Mesenchymal stem cell (in vitro differentiated cells and primary cell): ENCODE data around the gene RNF157.
A peak's percentile ranks its signal among the peaks of the same experiment; 100 is the strongest.
"Not testable (repeated sequence)": the region's sequence is repeated elsewhere in the genome, so short reads cannot be mapped to it uniquely, and the experiment has no call there.

ENCODE experiments used
- DNase-seq: peaks from one replicate; pipeline ENCODE4 v3.0.0-alpha.2; 2013
- H2AFZ ChIP-seq: one replicate; pipeline ENCODE4 v1.6.1; 2013; ENCODE audit warnings: low read depth, mild to moderate bottlenecking, control low read depth, inconsistent platforms, low read length, moderate library complexity
- H2AK5ac ChIP-seq: 2 replicates; pipeline ENCODE4 v1.6.1; 2013; ENCODE audit warnings: low read length, moderate library complexity, mild to moderate bottlenecking, inconsistent platforms; ENCODE audit not compliant: severe bottlenecking
- H2BK120ac ChIP-seq: one replicate; pipeline ENCODE4 v1.6.1; 2013; ENCODE audit warnings: low read depth, mild to moderate bottlenecking, inconsistent platforms, low read length, moderate library complexity
- H2BK12ac ChIP-seq, 2 experiments: one replicate each; pipeline ENCODE4 v1.6.1; 2013; ENCODE audit warnings: inconsistent platforms in 2 of 2, low read length in 2 of 2, mild to moderate bottlenecking in 2 of 2, moderate library complexity in 2 of 2, control low read depth in 1 of 2
- H2BK15ac ChIP-seq: one replicate; pipeline ENCODE4 v1.6.1; 2013; ENCODE audit warnings: mild to moderate bottlenecking, low read depth, inconsistent platforms; ENCODE audit not compliant: poor library complexity, severe bottlenecking
- H2BK5ac ChIP-seq: 2 replicates; pipeline ENCODE4 v1.6.1; 2013; ENCODE audit warnings: low read depth, mild to moderate bottlenecking, low read length, control low read depth, inconsistent platforms; ENCODE audit not compliant: poor library complexity, severe bottlenecking
- H3K14ac ChIP-seq, 2 experiments: one replicate each; pipeline ENCODE4 v1.6.1; 2013; ENCODE audit warnings: inconsistent platforms in 2 of 2, low read length in 2 of 2, control low read depth in 1 of 2, mild to moderate bottlenecking in 1 of 2, moderate library complexity in 1 of 2
- H3K18ac ChIP-seq, 2 experiments: one replicate each; pipeline ENCODE4 v1.6.1; 2013; ENCODE audit warnings: inconsistent platforms in 2 of 2, low read length in 2 of 2, control low read depth in 1 of 2, low read depth in 1 of 2, mild to moderate bottlenecking in 1 of 2
- H3K23ac ChIP-seq, 2 experiments: one replicate each; pipeline ENCODE4 v1.6.1; 2013; ENCODE audit warnings: inconsistent platforms in 2 of 2, low read length in 2 of 2, mild to moderate bottlenecking in 2 of 2, moderate library complexity in 2 of 2, control low read depth in 1 of 2
- H3K27ac ChIP-seq: 2 replicates; pipeline ENCODE4 v1.5.1; 2013; ENCODE audit warnings: mild to moderate bottlenecking, moderate library complexity, low read length, control low read depth, inconsistent platforms; ENCODE audit not compliant: poor library complexity, severe bottlenecking
- H3K27me3 ChIP-seq, 2 experiments: 2 replicates each; pipeline versions ENCODE4 v1.6.1 to v1.7.0; 2013; ENCODE audit warnings: low read length in 2 of 2, mild to moderate bottlenecking in 2 of 2, moderate library complexity in 2 of 2, control low read depth in 1 of 2, inconsistent platforms in 1 of 2; ENCODE audit not compliant: control insufficient read depth in 1 of 2, insufficient read depth in 1 of 2
- H3K36me3 ChIP-seq, 2 experiments: 2 replicates each; pipeline versions ENCODE4 v1.6.1 to v1.7.0; 2013; ENCODE audit warnings: low read length in 2 of 2, control low read depth in 1 of 2, inconsistent platforms in 1 of 2, low read depth in 1 of 2, mild to moderate bottlenecking in 1 of 2; ENCODE audit not compliant: insufficient read depth in 2 of 2, control insufficient read depth in 1 of 2
- H3K4ac ChIP-seq, 2 experiments: one replicate each; pipeline ENCODE4 v1.6.1; 2013; ENCODE audit warnings: inconsistent platforms in 2 of 2, low read length in 2 of 2, mild to moderate bottlenecking in 2 of 2, moderate library complexity in 2 of 2, control low read depth in 1 of 2, low read depth in 1 of 2
- H3K4me1 ChIP-seq: 2 replicates; pipeline ENCODE4 v1.6.1; 2013; ENCODE audit warnings: low read depth, low read length, control low read depth; ENCODE audit not compliant: control insufficient read depth, insufficient read depth
- H3K4me2 ChIP-seq: 2 replicates; pipeline ENCODE4 v1.6.1; 2013; ENCODE audit warnings: low read length, mild to moderate bottlenecking, inconsistent platforms; ENCODE audit not compliant: poor library complexity, severe bottlenecking
- H3K4me3 ChIP-seq, 2 experiments: 2 replicates each; pipeline versions ENCODE4 v1.5.1 to v1.7.0; 2013; ENCODE audit warnings: low read length in 2 of 2, mild to moderate bottlenecking in 2 of 2, control low read depth in 1 of 2, low read depth in 1 of 2; ENCODE audit not compliant: insufficient read depth in 1 of 2
- H3K79me1 ChIP-seq: replicated peaks from 2 replicates; pipeline ENCODE4 v1.6.1; 2013; ENCODE audit warnings: mild to moderate bottlenecking, control low read depth, low read length, inconsistent platforms; ENCODE audit not compliant: poor library complexity, severe bottlenecking
- H3K9ac ChIP-seq: 2 replicates; pipeline ENCODE4 v1.7.0; 2013; ENCODE audit warnings: mild to moderate bottlenecking, low read length, moderate library complexity
- H3K9me3 ChIP-seq: 2 replicates; pipeline ENCODE4 v1.7.0; 2013; ENCODE audit warnings: mild to moderate bottlenecking, low read length; ENCODE audit not compliant: control insufficient read depth
- H4K8ac ChIP-seq: one replicate; pipeline ENCODE4 v1.6.1; 2013; ENCODE audit warnings: inconsistent platforms, mild to moderate bottlenecking, low read length, moderate library complexity
- H4K91ac ChIP-seq: one replicate; pipeline ENCODE4 v1.6.1; 2013; ENCODE audit warnings: mild to moderate bottlenecking, low read length, inconsistent platforms
- WGBS: methylation state at CpG from one replicate; pipeline ENCODE4 v1.1.7; 2013; ENCODE audit warnings: mixed read lengths; 5-methylcytosine and 5-hydroxymethylcytosine counted together

RNF157 gene

DNA sequence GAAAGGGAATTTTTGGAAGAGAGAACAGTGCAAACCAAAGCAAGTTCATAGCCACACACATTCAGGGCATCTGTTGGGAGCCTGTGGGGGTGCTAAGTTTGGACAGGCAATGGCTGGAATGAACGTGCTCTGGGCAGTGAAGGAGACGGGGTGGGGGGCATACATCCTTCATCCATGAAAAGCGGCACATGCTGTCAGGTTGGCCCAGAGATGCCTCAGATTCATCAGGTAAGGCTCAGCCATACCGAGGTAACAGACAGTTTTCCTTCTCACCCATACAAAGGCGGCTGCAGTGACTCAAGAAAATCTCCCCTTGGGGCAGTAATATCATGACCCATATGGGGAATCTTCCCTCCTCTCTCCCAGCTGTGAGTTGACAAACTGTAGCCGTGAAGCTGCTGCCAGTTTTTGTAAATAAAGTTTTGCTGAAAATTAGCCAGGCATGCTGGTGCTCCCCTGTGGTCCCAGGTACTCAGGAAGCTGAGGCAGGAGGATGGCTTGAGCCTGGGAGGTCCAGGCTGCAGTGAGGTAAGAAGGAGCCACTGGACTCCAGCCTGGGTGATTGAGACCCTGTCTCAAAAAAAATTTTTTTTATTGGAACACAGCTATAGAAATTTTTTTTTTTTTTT is 15.6 kb upstream of the RNF157 start:
- Histone ChIP-seq H3K79me1 (no peaks in the 10 kb centered on the region), H3K4me2 (no peak overlapping the region), H3K14ac (no peak overlapping the region), H3K9ac (no peak overlapping the region), H4K8ac (no peak overlapping the region), H2AFZ (no peak overlapping the region), H2BK12ac (no peak overlapping the region), H3K36me3 (no peaks in the 10 kb centered on the region), H3K4me1 (peaks cover 16% of the 10 kb centered on the region), H2BK5ac (no peak overlapping the region), H2BK120ac (no peak overlapping the region), H3K23ac (no peak overlapping the region), H3K27ac (no peak overlapping the region), H3K18ac (no peak overlapping the region), H3K4me3 (no peak overlapping the region), H2BK15ac (no peak overlapping the region), H4K91ac (no peak overlapping the region), H2AK5ac (peak overlapping the region; percentile 19), H3K4ac (no peak overlapping the region), H3K27me3 (no peaks in the 10 kb centered on the region), H3K9me3 (no peaks in the 10 kb centered on the region)
- DNase-seq: peak; percentile 33
- 82% methylated on average over 6 of the region's 6 CpGs for whole genome bisulfite sequencing

- no peak overlapping the region for H3K9ac ChIP-seq
- 96% methylated on average over 5 of the region's 5 CpGs for WGBS
- H3K14ac ChIP-seq: peak overlapping the region in 1 of 2 experiments; percentile 98
- H4K8ac ChIP-seq: no peak overlapping the region
- H2BK15ac ChIP-seq: no peak overlapping the region
- peaks cover 17% of the 10 kb centered on the region for H3K4me1 ChIP-seq
- no peak overlapping the region for H2BK5ac ChIP-seq
- no peaks in the 10 kb centered on the region for H3K27me3 ChIP-seq
- H3K9me3 ChIP-seq: no peaks in the 10 kb centered on the region
- peak overlapping the region in 1 of 2 experiments; percentile 67 for H3K18ac ChIP-seq
- H2AFZ ChIP-seq: no peak overlapping the region
- no peak overlapping the region for H4K91ac ChIP-seq
- H3K4me3 ChIP-seq: no peak overlapping the region
- H3K4me2 ChIP-seq: no peak overlapping the region
- no peak overlapping the region for H2BK120ac ChIP-seq
- H2BK12ac ChIP-seq: peak overlapping the region in 1 of 2 experiments; percentile 45
- no peak overlapping the region for H3K23ac ChIP-seq
- no peak overlapping the region for H3K4ac ChIP-seq
- no peak overlapping the region for H3K27ac ChIP-seq
- no peak for DNase-seq
- no peaks in the 10 kb centered on the region for H3K36me3 ChIP-seq
- H2AK5ac ChIP-seq: no peak overlapping the region
- no peaks in the 10 kb centered on the region for H3K79me1 ChIP-seq
Observed at GRCh38 chr17:76254275-76254674, 14.0 kb upstream of the RNF157 start.

- H2BK15ac ChIP-seq: no peak overlapping the region
- H3K79me1 ChIP-seq: no peaks in the 10 kb centered on the region
- no peak overlapping the region for H3K4ac ChIP-seq
- DNase-seq: no peak
- H2AK5ac ChIP-seq: no peak overlapping the region
- no peaks in the 10 kb centered on the region for H3K27me3 ChIP-seq
- H3K4me3 ChIP-seq: no peak overlapping the region
- no peak overlapping the region for H4K91ac ChIP-seq
- no peak overlapping the region for H2BK12ac ChIP-seq
- no peak overlapping the region for H3K27ac ChIP-seq
- H3K9ac ChIP-seq: no peak overlapping the region
- no peak overlapping the region for H3K14ac ChIP-seq
- no peak overlapping the region for H3K23ac ChIP-seq
- H2BK5ac ChIP-seq: no peak overlapping the region
- no peaks in the 10 kb centered on the region for H3K36me3 ChIP-seq
- 92% methylated on average over 7 of the region's 7 CpGs for WGBS
- peaks cover 17% of the 10 kb centered on the region for H3K4me1 ChIP-seq
- no peak overlapping the region for H3K4me2 ChIP-seq
- no peak overlapping the region for H2AFZ ChIP-seq
- H4K8ac ChIP-seq: no peak overlapping the region
- H2BK120ac ChIP-seq: no peak overlapping the region
- H3K9me3 ChIP-seq: no peaks in the 10 kb centered on the region
- H3K18ac ChIP-seq: no peak overlapping the region
Observed at GRCh38 chr17:76253841-76254240, 13.5 kb upstream of the RNF157 start.

DNA sequence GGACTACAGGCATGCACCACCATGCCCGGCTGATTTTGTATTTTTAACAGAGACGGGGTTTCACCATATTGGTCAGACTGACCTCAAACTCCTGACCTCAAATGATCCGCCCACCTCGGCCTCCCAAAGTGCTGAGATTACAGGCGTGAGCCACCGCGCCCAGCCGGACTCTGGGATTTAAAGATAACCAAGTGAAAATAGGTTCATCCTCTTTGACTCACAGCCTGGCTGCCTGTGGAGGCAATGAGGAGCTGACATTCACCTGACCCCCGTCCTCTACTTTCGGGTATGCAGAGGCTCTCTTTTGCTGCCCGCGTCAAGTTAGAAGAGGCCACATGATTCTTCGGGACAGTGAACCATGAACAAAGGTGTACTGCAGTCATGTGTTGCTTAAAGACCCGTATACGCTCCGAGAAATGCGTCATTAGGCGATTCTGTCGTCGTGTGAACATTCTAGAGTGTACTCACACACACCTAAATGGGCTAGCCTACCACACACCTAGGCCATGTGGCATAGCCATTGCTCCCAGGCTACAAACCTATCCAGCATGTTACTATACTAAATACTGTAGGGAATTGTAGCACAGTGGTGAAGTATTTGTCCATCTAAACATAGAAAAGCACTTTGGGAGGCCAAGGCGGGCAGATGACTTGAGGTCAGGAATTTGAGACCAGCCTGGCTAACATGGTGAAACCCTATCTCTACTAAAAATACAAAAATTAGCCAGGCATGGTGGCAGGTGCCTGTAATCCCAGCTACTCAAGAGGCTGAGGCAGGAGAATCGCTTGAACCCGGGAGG is 12.9 kb upstream of the RNF157 start:
- peak overlapping the region; percentile 89 to 93 for H2BK12ac ChIP-seq
- not testable (repeated sequence) for H3K79me1 ChIP-seq, H2AFZ ChIP-seq, H3K9me3 ChIP-seq, H2BK5ac ChIP-seq, H3K4me3 ChIP-seq, H3K14ac ChIP-seq, H3K4me2 ChIP-seq, DNase-seq, H3K36me3 ChIP-seq, H3K23ac ChIP-seq, H2BK15ac ChIP-seq, H3K27me3 ChIP-seq
- 92% methylated on average over 21 of the region's 23 CpGs for WGBS
- peak overlapping the region; percentile 63 for H3K27ac ChIP-seq
- peak overlapping the region; percentile 66 for H2BK120ac ChIP-seq
- H3K18ac ChIP-seq: peak overlapping the region in 1 of 2 experiments; percentile 3
- peak overlapping the region; percentile 86 for H4K8ac ChIP-seq
- peaks cover 17% of the 10 kb centered on the region for H3K4me1 ChIP-seq
- peak overlapping the region; percentile 23 for H2AK5ac ChIP-seq
- H4K91ac ChIP-seq: peak overlapping the region; percentile 23
- peak overlapping the region; percentile 81 for H3K9ac ChIP-seq
- H3K4ac ChIP-seq: peak overlapping the region; percentile 0 to 57
